ENCODE results near the gene DIP2C.
"Not testable (repeated sequence)": the region's sequence is repeated elsewhere in the genome, so short reads cannot be mapped to it uniquely, and the experiment has no call there.

DIP2C gene

DNA sequence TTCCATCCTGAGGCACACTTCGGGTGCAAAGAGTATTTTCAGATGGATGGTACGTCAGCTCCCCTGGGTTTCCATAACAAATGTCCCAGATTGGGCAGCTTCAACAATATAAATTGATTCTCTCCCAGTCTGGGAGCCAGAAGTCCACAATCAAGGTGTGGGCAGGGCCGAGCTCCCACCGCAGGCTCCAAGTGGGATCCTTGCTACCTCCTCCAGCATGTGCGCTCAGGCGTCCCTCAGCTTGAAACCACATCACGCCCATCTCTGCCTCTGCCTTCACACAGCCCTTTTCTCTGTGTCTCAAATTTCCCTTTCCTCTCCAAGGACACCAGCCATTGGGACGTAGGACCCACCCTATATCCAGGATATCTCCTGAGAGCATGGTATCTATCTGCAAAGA, 153.5 kb downstream of the DIP2C start:
- DNase-seq (ENCODE audit: low read depth in 2 of 2): no peak

DNA sequence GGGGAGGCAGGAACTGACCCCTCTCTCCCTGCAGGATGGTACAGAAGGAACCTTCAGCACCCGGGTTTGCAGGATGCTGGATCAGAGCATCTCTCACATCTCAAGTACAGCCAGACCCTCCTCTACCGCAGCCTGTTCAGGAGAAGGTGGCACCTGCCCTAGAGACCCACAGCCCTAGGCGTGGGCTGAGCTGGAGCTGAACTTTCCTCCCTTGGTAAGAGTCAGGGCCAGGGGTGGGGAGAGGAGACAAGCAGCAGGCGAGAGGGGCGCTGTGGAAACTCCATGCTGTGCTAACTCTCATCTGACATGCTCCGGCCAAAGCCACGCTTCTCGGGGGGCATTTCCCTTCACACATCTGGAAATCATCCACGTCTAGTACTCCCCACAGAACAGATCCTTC, 154.4 kb downstream of the DIP2C start:
- no peak for DNase-seq (ENCODE audit: low read depth in 2 of 2)

DNA sequence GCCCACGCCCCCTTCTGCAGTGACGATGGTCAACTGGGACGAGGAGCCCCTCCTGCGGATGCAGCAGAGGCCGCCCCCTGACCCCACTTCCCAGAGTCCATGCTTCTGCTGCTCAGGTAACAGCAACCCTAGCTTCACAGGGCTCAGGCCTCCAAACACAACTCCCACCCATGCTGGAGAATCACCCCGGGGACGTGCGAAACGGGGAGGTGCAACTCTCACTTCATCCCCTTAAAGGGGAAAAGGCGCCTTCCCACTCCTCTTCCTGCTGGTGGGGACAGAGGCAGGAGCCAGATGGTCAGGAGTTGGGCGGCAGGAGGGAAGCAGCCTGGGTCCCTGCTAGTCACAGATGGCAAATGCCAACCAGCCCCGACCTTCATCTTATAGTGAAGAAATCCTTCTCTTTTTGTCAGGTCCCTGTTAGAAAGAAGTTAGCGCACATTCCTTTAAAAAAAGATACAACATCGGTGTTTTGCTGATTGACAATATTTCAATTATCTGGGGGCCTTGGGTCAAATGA, 155.4 kb downstream of the DIP2C start:
- DNase-seq (ENCODE audit: low read depth in 2 of 2): no peak

DNA sequence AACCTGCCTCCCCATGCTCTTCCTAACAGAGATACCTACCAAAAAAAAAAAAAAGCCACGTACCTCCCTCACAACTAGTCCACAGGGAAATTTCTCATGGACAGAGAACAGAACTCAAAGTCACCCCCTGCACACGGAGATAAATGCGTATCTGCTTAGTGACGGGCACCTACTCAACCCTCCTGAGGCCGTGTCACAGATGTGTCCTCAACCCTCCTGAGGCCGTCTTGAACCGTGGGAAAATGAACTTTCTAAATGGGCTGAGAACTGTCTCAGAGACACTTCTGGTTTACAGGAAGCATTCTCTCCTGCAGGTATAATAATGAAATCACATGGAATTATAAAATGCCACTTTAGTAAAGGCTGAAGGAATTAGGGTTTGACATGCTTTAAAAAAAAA, 155.9 kb downstream of the DIP2C start:
- DNase-seq (ENCODE audit: low read depth in 2 of 2): no peak

DNA sequence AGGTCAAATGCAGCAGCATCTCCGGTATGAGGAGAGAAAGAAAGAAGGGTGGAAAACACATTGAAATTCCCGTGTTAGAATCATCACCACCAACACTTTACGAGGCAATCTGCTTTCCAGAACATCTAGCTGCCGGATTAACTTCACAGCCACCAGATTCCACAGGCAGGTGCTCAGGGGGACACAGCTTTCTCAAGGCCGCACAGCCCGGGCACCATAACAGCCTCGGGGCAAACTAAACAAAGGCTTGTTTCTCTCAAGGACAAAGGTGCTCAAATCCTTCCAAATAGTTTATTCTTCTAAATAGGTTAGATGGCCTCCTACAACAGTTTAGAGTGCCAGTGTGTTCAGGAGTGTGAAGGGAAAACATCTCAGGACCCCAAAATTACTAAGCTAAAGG, 156.3 kb downstream of the DIP2C start:
- DNase-seq (ENCODE audit: low read depth in 2 of 2): no peak

DNA sequence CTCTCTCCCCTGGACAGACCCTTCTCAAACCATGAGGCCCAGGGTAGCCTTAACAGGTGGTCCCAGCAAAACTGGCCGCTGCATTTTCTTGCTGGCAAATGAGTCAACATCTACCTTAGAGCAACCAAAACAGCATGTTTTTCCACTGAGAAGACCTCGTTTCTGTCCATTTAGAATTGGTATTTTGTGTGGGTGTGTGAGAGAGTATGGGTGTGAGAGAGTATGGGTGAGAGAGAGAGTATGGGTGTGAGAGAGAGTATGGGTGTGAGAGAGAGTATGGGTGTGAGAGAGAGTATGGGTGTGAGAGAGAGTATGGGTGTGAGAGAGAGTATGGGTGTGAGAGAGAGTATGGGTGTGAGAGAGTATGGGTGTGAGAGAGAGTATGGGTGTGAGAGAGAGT, 157.1 kb downstream of the DIP2C start:
- DNase-seq (ENCODE audit: low read depth in 2 of 2): not testable (repeated sequence)

DNA sequence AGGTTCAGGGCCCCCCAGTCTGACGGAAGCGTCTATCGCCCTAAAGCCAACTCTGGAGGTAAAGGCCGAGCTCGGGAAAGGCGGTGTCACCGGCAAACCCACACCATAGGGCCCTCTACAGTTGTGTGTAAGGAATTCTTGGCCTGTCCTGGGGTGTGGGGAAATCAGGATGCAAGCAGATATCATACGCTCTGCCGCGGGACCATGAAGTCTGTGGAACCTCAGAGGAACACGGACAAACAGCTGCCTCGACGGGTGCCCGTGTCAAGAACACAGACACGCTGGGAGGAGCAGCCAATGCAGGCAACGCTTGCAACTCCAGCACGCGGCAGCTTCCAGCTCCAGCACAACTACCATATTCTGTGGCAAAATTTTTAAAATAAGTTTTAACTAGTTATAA, 157.9 kb downstream of the DIP2C start:
- DNase-seq (ENCODE audit: low read depth in 2 of 2): no peak

DNA sequence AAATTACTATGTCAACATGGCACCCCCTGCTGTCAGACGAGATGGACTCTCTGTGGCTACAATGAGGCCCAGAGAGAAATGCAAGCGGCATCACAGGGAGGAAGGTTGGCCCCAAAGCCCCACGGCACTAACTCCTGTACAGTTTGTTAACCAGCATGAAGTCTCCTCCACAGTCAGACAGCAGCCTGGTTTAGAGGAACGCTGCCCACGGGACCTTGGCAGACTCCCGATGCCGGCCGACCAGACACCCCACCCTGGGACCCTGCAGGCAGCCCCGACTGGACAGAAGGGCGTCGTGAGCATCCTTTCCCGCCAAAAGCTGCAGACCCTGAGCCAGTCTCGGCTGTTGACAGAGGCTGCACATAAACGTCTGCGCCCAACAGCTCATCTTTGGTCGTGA, 158.8 kb downstream of the DIP2C start:
- DNase-seq (ENCODE audit: low read depth in 2 of 2): no peak

DNA sequence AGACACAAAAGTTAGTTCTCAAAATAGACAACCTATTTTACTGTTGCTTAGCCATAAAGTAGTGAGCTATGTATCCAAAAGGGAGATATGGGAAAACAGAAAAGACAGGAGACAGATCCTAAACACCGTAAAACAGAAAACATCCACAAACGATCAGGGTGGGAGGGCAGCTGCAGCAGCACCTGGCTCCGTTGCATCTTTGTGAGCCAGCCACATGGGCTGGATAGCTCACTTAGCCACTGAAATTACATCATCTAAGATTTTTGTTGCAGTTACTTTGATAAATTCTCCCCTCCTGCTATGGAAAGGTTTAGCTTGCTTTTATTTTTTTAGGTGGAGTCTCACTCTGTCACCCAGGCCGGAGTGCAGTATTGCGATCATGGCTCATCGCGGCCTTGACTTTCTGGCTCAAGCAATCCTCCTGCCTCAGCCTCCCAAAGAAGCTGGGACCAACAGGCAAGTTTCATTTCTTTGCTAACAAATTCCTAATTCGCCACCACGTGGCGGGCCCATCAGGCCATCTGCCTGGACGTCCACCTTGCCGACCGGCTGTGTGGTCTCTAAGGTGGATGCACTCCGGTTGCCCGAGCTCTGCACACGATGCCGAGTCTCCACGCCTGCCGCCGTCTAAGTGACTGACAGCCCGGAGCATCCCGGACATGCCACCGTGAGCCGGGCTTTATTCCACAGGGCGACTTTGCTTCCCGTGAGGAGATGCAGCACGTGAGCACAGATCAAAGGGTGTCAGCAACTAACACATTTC, 159.8 kb downstream of the DIP2C start:
- DNase-seq (ENCODE audit: low read depth in 2 of 2): no peak

DNA sequence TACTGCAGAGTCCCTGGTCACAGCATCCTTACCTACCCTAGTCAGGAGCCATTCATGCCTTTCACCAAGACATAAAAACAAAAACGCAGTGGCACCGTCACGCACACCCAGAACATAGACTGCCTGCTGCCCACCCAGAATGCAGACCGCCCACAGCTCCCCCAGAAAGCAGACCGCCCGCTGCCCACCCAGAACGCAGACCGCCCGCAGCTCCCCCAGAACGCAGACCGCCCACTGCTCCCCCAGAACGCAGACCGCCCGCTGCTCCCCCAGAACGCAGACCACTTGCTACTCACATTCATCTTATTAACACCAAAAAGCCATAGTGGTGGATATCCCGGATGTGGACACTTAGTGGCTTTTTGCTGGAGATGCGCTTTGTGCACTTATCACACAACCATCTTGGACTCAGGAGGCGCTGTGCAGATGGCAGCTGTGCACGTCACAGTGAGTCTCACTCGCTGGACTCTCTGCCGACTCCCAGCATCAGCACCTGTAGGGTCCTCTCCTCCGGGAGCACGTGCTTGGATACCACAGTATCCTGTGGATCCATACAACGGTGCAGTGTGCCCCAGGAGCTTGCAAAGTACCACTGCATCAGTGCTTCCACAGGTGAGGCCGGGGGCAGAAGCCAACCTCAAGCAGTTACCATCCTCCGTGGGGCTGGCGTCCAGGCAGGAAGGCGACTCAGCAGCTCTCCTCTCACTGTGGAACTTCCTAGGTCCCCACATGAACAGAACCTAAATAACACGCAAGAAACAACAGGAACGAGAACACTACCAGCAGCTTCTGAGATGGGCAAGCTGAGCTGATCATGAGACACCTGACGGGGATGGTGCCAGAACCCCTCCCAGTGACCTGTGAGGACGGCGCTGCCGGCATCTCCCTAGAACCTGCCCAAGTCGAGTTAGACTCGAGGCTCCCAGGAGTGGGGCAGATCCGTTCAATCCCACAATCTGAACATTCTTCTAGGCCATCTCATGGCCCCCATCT, 161.0 kb downstream of the DIP2C start:
- no peak for DNase-seq (ENCODE audit: low read depth in 2 of 2)

DNA sequence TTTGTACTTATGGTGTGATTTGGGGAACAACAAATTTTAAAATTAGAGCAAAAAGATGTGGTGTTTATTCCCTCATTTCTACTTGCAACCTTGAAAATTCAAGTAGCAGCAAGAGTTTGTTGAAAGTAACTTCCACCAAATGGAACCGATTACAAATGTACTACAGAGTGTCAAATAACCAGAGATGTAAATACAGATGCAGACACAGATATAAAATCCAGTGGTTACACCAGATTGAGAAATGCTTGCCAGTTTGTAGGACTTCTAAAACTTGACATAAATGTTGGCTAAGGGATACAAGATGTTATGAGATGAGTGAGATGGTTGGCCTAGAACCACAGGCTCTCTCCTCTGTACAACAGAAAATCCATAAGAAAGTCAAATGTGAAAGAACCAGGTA, 162.1 kb downstream of the DIP2C start:
- DNase-seq (ENCODE audit: low read depth in 2 of 2): peak; percentile 44 to 53

DNA sequence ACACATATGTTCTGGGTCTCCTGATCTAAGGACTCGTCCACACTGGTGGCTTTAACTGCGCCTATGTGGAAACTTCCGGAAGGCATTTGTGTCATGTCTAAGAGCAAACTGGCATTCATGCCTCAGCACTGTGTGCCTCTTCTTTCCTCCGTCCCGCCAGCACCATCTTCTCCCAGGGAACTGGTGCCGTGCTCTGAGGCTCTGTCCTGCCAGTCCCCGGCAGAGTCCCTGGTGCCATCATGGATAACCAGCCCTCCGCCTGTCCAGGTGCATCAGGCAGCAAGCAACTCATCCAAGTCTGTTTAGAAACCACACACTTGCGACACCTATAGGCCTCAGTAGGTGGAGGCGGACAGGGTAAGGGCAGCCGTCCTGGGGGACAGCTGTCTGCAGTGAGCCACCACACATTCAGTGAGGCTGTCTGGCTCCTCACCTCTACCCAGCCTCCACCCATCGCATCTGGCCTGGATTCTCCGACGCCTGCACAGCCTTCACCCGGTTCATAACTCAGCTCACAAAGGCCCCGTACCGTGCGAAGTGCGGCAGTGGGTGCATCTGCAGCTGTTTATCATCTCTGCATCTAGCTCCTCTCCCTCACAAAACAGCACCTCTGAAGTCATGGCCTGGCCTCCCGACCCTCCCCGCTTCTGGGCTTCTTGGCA, 162.7 kb downstream of the DIP2C start:
- no peak for DNase-seq (ENCODE audit: low read depth in 2 of 2)

DNA sequence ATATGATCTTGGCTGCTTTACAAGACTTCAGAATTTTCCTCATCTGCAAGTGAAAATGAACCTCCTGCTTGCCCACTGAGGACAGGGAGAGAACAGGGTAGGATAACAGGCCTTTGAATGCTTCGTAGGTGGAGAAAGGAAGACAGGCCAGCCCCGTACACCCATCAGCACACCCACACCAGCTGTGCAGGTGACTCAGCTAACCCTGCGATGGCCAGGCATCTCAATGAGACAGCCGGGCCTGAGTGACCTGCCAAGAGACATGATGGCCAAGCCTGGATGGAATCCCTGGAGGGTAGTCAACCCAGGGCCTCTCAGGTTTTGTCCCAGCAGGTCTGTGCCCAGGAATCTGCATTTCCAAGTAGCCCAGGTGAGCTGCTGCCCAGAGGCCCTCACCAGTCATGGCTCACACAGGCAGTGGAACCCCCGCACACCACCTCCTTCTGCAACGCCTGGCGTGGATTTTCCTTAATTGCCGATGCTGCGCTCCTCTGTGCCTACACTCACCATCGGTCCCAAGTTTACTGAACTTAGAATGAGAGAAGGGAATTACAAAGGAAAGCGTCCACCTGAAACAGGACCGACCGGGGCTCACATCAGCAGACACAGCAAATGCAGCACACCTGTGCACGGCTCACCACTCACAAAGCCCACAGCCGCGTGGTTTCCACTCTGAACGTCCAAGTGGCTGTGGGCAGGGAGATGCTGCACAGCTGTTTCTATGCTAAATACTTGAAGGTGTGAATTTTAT, 163.7 kb downstream of the DIP2C start:
- DNase-seq (ENCODE audit: low read depth in 2 of 2): no peak

DNA sequence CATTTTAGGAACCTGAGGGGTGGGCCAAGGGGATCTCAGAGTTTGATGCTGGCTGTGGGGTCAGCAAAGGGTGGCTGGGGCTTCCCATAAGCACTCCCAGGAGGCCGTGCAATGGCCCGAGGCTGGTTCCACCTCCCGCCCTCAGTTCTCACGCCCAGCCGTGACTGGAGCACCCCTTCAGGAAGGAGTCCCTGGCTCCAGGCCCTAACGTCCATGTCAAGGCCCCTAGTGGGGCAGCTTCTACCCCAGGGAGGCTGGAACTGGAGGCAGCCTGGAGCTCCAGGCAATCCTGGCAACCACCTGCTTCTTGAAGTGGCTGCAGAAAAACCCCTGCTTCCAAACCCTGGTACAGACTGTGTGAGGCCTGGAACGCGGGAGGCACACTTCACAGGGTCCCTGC, 165.5 kb downstream of the DIP2C start:
- DNase-seq (ENCODE audit: low read depth in 2 of 2): no peak

DNA sequence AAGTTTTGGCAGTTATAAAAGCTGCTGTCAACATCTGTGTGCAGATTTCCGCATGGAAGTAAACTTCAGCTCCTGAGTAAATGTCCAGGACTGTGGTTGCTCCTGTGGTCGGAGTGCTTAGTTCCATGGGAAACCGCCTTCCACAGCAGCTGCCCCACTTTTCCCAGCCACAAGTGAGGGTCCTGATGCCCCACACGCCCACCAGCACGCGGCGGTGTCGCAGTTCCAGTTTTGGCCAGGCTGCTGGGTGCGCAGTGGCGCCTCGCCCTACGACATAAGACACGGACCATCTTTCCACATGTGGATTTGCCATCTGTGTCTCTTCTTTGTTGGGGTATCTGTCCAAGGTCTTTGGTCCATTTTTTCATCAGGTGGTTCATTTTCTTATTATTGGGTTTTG, 167.1 kb downstream of the DIP2C start:
- DNase-seq (ENCODE audit: low read depth in 2 of 2): no peak

DNA sequence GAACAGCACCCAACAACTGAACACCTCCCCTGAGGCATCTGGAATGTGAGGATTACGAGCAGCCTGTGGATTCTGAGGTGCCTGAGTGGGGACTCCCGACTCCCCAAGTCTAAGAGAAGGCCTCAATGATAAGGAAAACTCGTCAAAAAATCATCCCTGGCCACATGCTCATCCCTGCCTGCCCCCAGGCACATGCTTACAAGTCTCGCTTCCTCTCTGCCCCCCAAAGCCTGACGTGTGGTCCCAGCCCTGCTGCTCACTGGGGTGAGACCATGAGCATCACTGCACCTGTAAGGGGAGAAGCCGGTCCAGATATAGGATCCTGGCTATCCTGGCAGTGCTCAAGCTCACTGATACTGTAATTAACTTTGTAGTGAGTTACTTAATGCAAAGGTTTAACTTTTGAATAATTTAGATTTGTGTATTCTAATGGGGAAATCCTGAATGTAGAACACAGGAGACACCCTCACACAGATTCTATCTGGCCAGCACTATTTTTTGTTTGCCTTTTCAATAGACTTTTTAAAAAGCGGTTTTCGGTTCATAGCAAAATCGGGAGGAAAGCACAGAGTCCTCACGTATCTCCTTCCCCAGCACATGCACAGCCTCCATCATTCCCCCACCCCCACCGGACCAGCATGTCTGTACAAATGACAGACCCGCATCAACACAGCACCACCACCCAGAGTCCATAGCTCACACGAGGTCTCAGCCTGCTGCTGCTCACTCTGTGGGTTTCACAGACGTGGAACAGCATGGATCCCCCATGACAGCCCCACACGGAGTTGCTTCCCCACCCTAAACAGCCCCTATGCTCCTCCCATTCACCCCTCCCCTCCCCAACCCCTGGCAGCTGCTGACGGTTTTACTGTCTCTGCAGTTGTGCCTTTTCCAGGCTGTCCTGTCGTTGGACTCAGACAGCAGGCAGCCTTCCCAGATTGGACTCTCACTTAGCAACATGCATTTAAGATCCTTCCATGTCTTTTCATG, 167.9 kb downstream of the DIP2C start:
- DNase-seq (ENCODE audit: low read depth in 2 of 2): no peak

DNA sequence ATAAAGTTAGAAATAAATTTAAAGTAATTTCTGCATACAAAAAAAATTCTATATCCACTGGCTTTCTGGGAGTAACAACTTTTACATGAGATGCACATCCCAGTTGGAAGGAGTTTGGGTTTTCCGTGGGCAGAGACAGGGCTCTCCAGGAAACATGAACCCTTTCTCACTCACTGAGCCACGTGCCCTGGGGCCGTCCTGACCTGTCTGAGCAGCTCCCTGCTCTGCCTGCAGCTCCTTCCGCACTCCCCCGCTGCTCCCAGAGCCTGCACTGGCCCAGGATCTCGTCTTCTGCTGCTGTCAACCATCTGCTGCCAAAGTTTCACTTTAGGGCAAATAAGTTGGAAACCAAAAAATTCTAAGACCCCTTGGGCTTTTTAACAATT, 169.1 kb downstream of the DIP2C start:
- DNase-seq (ENCODE audit: low read depth in 2 of 2): no peak

DNA sequence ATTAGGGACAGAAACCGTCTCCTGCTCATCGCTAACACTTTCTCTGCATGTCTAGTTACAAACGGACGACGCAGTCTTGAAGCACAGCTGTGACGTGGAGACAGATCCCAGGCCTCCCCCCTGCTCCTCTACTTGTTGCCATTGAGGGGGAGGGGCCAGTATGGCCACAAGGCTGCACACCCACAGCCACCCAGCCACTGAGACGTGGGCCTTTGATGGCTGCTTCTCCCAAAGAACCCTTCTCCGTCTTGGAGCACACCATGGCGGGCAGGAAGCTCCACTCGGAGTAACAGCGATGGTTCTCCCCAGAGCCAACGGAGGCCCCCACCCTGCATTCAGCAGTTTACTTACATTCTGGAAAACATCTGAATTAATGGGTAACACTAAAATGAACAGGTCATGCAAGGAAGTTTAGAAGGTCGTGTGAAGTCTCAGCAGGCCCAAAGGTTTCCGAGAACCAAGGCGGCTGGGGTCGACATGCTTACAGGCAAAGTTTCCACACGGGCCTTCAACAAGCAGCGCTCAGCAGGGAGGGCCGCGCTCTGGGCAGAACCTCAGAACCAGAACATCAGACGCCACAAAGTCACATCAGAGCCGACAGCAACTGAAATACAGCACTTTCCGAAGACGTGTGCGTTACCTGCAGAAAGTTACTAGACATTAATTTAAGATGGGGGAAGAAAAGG, 169.6 kb downstream of the DIP2C start:
- DNase-seq (ENCODE audit: low read depth in 2 of 2): no peak

DNA sequence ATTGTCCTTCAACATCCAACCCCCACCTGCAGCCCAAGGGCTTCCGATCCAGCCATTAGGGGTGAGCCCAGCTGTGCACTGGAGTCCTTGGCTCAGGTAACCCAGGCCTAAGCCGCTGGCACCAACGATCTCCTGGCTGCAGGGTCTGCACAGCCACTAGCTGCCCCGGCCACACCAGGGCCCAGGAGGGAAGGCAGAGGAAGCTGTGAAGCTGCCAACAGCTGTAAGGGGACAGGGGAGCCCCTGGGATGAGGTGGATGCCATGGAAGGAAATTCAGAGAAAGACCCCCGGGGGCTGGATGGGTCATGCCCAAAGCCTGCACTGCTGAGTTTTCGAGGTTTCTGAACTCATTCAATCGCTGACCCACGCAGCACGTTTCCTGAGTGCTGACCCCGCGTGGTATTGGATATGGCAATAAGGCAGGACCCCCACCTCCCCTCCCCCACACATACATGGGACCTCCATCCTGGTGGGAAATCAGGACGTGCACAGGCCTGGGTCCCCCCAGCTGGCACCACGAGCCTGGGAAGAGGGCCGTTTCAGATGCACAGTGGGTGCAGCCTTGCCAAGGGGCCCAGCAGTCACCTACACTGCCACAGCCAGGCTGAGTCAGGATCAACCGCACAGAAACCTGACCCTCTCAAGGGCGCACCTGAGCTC, 170.3 kb downstream of the DIP2C start:
- no peak for DNase-seq (ENCODE audit: low read depth in 2 of 2)

All from fibroblast of skin of left quadriceps (primary cell).